Measurements from ENCODE around the gene ZNF629.

The ZNF629 gene

GRCh38 chr16:30805370-30806169, 18.6 kb upstream of the ZNF629 start:
- peak; percentile 15 for TF ChIP-seq CTCF (IDR thresholded peaks at IDR 0.05; ENCODE audit: low read depth, low read length, missing control alignments)
- Histone ChIP-seq H3K36me3 (replicated peaks) (no peaks in the 10 kb centered on the region), H3K4me3 (ENCODE audit: low read depth, low read length) (peak overlapping the region; percentile 78), H3K27ac (peak overlapping the region; percentile 33), H3K27me3 (replicated peaks) (no peaks in the 10 kb centered on the region)
- in situ Hi-C loops (cut with HindIII; ENCODE audit: low pct_ligation_motif_present, low sequenced_read_pairs) = no loop called here
- peak; percentile 59 for DNase-seq

- H3K36me3 ChIP-seq (replicated peaks) = no peaks in the 10 kb centered on the region
- no peaks in the 10 kb centered on the region for H3K27me3 ChIP-seq (replicated peaks)
- in situ Hi-C loops (cut with HindIII; ENCODE audit: low pct_ligation_motif_present, low sequenced_read_pairs) = no loop called here
- DNase-seq = no peak
- no peak for TF ChIP-seq CTCF (IDR thresholded peaks at IDR 0.05; ENCODE audit: low read depth, low read length, missing control alignments)
- H3K27ac ChIP-seq = peak overlapping the region; percentile 33
- peak overlapping the region; percentile 78 for H3K4me3 ChIP-seq (ENCODE audit: low read depth, low read length)
Observed at GRCh38 chr16:30805056-30805369, 18.0 kb upstream of the ZNF629 start.

- no peak for TF ChIP-seq CTCF (IDR thresholded peaks at IDR 0.05; ENCODE audit: low read depth, low read length, missing control alignments)
- H3K4me3 ChIP-seq (ENCODE audit: low read depth, low read length) = no peak overlapping the region
- H3K27ac ChIP-seq = no peak overlapping the region
- in situ Hi-C loops (cut with HindIII; ENCODE audit: low pct_ligation_motif_present, low sequenced_read_pairs) = no loop called here
- H3K27me3 ChIP-seq (replicated peaks) = no peaks in the 10 kb centered on the region
- no peaks in the 10 kb centered on the region for H3K36me3 ChIP-seq (replicated peaks)
- DNase-seq = no peak
Observed at GRCh38 chr16:30802936-30803335, 15.9 kb upstream of the ZNF629 start.

GRCh38 chr16:30797670-30798309, 10.8 kb upstream of the ZNF629 start:
- H3K36me3 ChIP-seq (replicated peaks) = no peaks in the 10 kb centered on the region
- no peak overlapping the region for H3K27ac ChIP-seq
- DNase-seq = no peak
- peak; percentile 37 for TF ChIP-seq CTCF (IDR thresholded peaks at IDR 0.05; ENCODE audit: low read depth, low read length, missing control alignments)
- in situ Hi-C loops (cut with HindIII; ENCODE audit: low pct_ligation_motif_present, low sequenced_read_pairs) = loop anchor here (25.0 kb wide), 1 partner anchor 90 kb away; the partner anchor contains the start of genes BCL7C and CTF1
- H3K4me3 ChIP-seq (ENCODE audit: low read depth, low read length) = no peak overlapping the region
- H3K27me3 ChIP-seq (replicated peaks) = no peaks in the 10 kb centered on the region

- in situ Hi-C loops (cut with HindIII; ENCODE audit: low pct_ligation_motif_present, low sequenced_read_pairs) = loop anchor here (25.0 kb wide), 1 partner anchor 93 kb away; the partner anchor contains the start of genes BCL7C and CTF1
- Histone ChIP-seq H3K27ac (no peak overlapping the region), H3K36me3 (replicated peaks) (no peaks in the 10 kb centered on the region), H3K27me3 (replicated peaks) (no peaks in the 10 kb centered on the region), H3K4me3 (ENCODE audit: low read depth, low read length) (no peak overlapping the region)
- DNase-seq = no peak
- TF ChIP-seq CTCF (IDR thresholded peaks at IDR 0.05; ENCODE audit: low read depth, low read length, missing control alignments) = no peak
Observed at GRCh38 chr16:30794634-30795033, 7.6 kb upstream of the ZNF629 start.

Measured in brain microvascular endothelial cell (primary cell).